Measurements from ENCODE around the gene SLC6A16. TPM values are rescaled to one million over a fixed set of nuclear protein-coding genes. Genes with fewer than 3 reads are reported as not detected.
"Not testable (repeated sequence)": the region's sequence is repeated elsewhere in the genome, so short reads cannot be mapped to it uniquely, and the experiment has no call there.

SLC6A16 gene
- total and polyA plus RNA-seq, 2 experiments from 2014 or later = 0.31 to 1.8 TPM

DNA sequence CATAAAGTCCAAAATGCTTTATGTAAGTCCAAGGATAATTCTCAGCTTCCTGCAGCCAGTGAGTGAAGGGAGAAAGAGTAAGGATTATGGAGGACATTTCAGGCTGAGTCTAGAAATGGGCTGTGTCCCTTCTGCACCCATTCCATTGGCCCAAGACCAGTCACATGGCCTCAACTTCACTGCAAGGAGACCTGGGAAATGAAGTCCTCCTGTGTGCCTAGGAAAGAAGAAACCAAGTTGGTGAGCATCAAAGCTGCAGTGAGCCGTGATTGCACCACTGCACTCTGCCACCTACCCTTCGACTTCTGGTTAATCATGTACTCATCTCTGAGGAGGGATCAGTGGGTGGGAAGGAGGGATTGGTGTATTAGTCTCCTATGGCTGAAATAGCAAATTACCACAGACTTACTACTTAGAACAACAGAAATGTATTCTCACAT lies 6.6 kb upstream of the SLC6A16 start:
- Histone ChIP-seq H3K36me3 (ENCODE audit: insufficient read depth) (no peaks in the 10 kb centered on the region), H3K4me3 (no peak overlapping the region), H3K79me2 (replicated peaks; ENCODE audit: insufficient read depth) (no peaks in the 10 kb centered on the region), H4K20me1 (replicated peaks; ENCODE audit: insufficient read depth) (no peaks in the 10 kb centered on the region), H2AFZ (no peak overlapping the region), H3K4me1 (ENCODE audit: insufficient read depth) (no peaks in the 10 kb centered on the region), H3K4me2 (no peak overlapping the region), H3F3A (replicated peaks; ENCODE audit: low read depth) (0 out of 2 replicates have a peak, but pooled peaks cover 3% of the 10 kb centered on the region), H3K27me3 (ENCODE audit: insufficient read depth) (peaks cover 10% of the 10 kb centered on the region; the same call in 1 of the 2 replicates), H3K9me2 (ENCODE audit: insufficient read depth) (no peaks in the 10 kb centered on the region), H3K27ac (ENCODE audit: low read depth) (no peak overlapping the region)
- H3K36me3 Mint-ChIP-seq (ENCODE audit: low read depth) = no peaks in the 10 kb centered on the region; the same call in 1 of the 3 replicates
- peaks cover 10% of the 10 kb centered on the region for H3K4me1 Mint-ChIP-seq
- TF ChIP-seq ETS1 (IDR thresholded peaks at IDR 0.05) (0 out of 2 replicates have a peak, but pooled peaks have one; percentile 30), ZNF114 (CRISPR knock-in tag; IDR thresholded peaks at IDR 0.05) (no peak)
- peak; percentile 74 for DNase-seq (ENCODE audit: low spot score)
- peak; percentile 91 for ATAC-seq
- H3K27me3 Mint-ChIP-seq (ENCODE audit: insufficient read depth, low read depth, poor library complexity) = peaks cover 18% of the 10 kb centered on the region
- no peak overlapping the region for H3K27ac Mint-ChIP-seq
- H3K4me3 Mint-ChIP-seq = peak overlapping the region; percentile 44
- H3K9me3 Mint-ChIP-seq = no peaks in the 10 kb centered on the region; the same call in 2 of the 3 replicates

GRCh38 chr19:49331187-49331586 lies 6.2 kb upstream of the SLC6A16 start:
- DNase-seq (ENCODE audit: low spot score); ATAC-seq; H3K27ac ChIP-seq (ENCODE audit: low read depth); H3K36me3 Mint-ChIP-seq (ENCODE audit: low read depth); H3K36me3 ChIP-seq (ENCODE audit: insufficient read depth); H3K27me3 ChIP-seq (ENCODE audit: insufficient read depth); H2AFZ ChIP-seq; H3K4me1 Mint-ChIP-seq; H3K4me2 ChIP-seq; H3K4me3 ChIP-seq; H3K27ac Mint-ChIP-seq; H3F3A ChIP-seq (replicated peaks; ENCODE audit: low read depth); H3K79me2 ChIP-seq (replicated peaks; ENCODE audit: insufficient read depth); H3K9me3 Mint-ChIP-seq; H3K9me2 ChIP-seq (ENCODE audit: insufficient read depth); H4K20me1 ChIP-seq (replicated peaks; ENCODE audit: insufficient read depth); H3K4me1 ChIP-seq (ENCODE audit: insufficient read depth): not testable (repeated sequence)
- Mint-ChIP-seq H3K27me3 (ENCODE audit: insufficient read depth, low read depth, poor library complexity) (peaks cover 16% of the 10 kb centered on the region), H3K4me3 (peak overlapping the region; percentile 44)

GRCh38 chr19:49328741-49329140 lies 3.8 kb upstream of the SLC6A16 start:
- ATAC-seq (no peak), DNase-seq (ENCODE audit: low spot score) (no peak)
- Mint-ChIP-seq H3K27me3 (ENCODE audit: insufficient read depth, low read depth, poor library complexity) (peaks cover 8% of the 10 kb centered on the region), H3K27ac (no peak overlapping the region), H3K4me3 (no peak overlapping the region), H3K4me1 (peaks cover 3% of the 10 kb centered on the region; the same call in 1 of the 3 replicates), H3K36me3 (ENCODE audit: low read depth) (no peaks in the 10 kb centered on the region; the same call in 2 of the 3 replicates), H3K9me3 (no peaks in the 10 kb centered on the region; the same call in 2 of the 3 replicates)
- TF ChIP-seq CREB1 (CRISPR knock-in tag; IDR thresholded peaks at IDR 0.05; ENCODE audit: low read depth) = no peak
- Histone ChIP-seq H2AFZ (no peak overlapping the region), H3K79me2 (replicated peaks; ENCODE audit: insufficient read depth) (no peaks in the 10 kb centered on the region), H3K4me3 (no peak overlapping the region), H3K4me2 (no peak overlapping the region), H3K36me3 (ENCODE audit: insufficient read depth) (no peaks in the 10 kb centered on the region), H4K20me1 (replicated peaks; ENCODE audit: insufficient read depth) (no peaks in the 10 kb centered on the region), H3K4me1 (ENCODE audit: insufficient read depth) (no peaks in the 10 kb centered on the region), H3K9me2 (ENCODE audit: insufficient read depth) (no peaks in the 10 kb centered on the region), H3K27ac (ENCODE audit: low read depth) (no peak overlapping the region), H3F3A (replicated peaks; ENCODE audit: low read depth) (0 out of 2 replicates have a peak, but pooled peaks cover 3% of the 10 kb centered on the region), H3K27me3 (ENCODE audit: insufficient read depth) (no peaks in the 10 kb centered on the region)
